GM21529 (cell line): ENCODE measurements around the gene PITHD1.
A peak's percentile ranks its signal among the peaks of the same experiment; 100 is the strongest.
"Not testable (repeated sequence)": the region's sequence is repeated elsewhere in the genome, so short reads cannot be mapped to it uniquely, and the experiment has no call there.

ENCODE experiments used
- ATAC-seq: cut with Tn5 transposase; IDR thresholded peaks from one replicate; pipeline ENCODE4 v1.9.1; 2021; ENCODE audit not compliant: unreplicated experiment

Gene PITHD1

DNA sequence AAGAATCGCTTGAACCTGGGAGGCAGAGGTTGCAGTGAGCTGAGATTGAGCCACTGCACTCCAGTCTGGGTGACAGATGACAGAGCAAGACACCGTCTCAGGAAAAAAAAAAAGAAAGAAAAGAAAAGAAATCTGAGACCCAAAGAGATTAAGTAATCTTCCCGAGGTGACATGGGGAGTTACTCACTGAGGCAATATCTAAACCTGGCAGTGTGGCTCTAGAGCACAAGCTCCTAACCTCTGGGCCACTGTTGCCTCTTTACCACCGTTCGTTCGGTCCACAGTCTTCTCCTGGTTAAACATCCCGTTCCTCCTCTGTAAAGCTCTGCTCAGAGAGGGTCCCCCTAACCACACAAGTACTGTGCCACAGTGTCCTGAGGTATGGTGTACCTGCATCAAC, 45.5 kb downstream of the PITHD1 start:
- ATAC-seq: no peak

GRCh38 chr1:23824711-23825075, 46.5 kb downstream of the PITHD1 start:
- ATAC-seq: no peak

DNA sequence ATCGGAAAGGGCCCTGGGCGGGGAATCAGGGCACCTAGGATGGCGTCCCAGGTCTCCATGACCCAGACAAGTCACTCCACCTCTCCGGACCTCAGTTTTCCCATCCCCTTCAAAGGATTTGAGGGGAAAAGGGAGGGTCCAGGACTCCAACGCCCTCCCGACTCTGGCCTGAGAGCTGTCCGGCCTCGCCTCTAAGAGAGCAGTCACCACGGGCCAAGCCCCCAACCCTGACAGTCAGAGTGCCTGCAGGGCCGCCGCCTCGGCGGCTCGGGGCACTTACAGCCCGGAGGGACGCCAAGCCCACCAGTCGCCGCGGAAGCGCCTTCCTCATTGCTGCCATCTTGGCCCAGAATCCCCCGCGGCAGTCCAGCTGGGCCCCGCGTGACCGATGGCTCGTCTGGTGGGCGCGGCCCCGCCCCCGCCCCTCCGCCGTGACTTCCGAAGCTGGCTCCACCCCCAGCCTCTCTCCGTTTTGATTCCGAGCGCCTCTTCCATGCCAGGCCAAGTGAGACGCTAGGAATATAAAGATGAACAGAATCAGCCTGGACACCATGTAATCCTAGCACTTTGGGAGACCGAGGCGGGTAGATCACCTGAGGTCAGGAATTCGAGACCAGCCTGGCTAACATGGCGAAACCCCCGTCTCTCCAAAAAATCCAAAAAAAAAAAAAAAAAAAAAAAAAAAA, 47.0 kb downstream of the PITHD1 start, which contains the start of gene HMGCL:
TSS of gene HMGCL (minus strand) at position 354 of the 686 bp plus-strand sequence. CDS start at position 340, 14 bp downstream.
- peak; percentile 82 for ATAC-seq

DNA sequence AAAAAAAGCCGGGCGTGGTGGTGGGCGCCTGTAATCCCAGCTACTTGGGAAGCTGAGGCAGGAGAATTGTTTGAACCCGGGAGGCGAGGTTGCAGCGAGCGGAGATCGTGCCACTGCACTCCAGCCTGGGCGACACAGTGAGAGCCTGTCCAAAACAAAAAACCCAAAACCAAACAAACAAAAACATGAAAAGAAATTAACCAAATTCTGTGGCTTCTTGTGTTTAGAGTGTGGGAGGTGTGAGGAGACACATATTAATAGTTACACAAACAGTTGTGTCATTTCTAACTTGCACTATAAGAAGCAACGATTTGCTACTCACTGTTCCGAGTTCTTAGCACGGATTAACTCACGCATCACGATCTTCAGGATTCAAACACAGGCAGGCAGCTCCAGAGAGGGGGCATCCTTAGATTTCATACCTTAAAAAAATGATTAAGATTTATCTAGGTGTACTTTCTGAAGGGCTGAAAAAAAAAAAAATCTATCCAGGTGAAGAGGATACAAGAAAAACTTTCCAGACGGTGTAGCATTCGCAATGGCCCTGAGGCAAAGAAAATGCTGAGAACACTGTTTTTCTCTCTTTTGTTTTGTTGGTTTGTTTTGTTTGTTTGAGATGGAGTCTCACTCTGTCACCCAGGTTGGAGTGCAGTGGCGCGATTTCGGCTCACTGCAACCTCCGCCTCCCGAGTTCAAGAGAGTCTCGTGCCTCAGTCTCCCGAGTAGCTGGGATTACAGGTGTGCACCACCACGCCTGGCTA, 47.7 kb downstream of the PITHD1 start:
- ATAC-seq: peak; percentile 50

DNA sequence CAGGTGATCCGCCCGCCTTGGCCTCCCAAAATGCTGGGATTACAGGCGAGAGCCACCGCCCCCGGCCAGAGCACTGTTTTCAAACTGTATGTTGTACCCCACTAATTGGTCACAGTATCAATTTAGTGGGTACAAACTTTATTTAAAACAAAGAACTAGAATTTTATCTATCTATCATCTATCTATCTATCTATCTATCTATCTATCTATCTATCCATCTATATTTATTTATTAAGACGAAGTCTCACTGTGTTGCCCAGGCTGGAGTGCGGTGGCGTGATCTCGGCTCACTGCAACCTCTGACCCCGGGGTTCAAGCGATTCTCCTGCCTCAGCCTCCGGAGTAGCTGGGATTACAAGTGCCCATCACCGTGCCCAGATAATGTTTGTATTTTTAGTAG, 48.4 kb downstream of the PITHD1 start:
- not testable (repeated sequence) for ATAC-seq

GRCh38 chr1:23827717-23828116, 49.5 kb downstream of the PITHD1 start:
- no peak for ATAC-seq

DNA sequence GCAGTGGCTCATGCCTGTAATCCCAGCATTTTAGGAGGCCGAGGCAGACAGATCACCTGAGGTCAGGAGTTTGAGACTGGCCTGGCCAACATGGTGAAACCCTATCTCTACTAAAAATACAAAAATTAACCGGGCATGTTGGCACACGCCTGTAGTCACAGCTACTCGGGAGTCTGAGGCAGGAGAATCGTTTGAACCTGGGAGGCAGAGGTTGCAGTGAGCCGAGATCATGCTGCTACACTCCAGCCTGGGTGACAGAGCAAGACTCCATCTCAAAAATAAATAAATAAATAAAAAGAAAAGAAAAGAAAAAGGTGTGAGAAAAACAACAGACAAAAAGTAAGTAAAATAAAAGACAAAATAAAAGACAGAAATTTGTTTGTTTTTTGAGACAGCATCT, 55.9 kb downstream of the PITHD1 start:
- ATAC-seq: not testable (repeated sequence)

- no peak for ATAC-seq
These were observed 57.8 kb downstream of the PITHD1 start for GRCh38 chr1:23836037-23836436.
